ENCODE measurements around the gene KLRG1. TPM values are rescaled to one million over a fixed set of nuclear protein-coding genes. Genes with fewer than 3 reads are reported as not detected.

KLRG1 gene
- total RNA-seq, 1 experiment from 2014 or later: 2.1 TPM

DNA sequence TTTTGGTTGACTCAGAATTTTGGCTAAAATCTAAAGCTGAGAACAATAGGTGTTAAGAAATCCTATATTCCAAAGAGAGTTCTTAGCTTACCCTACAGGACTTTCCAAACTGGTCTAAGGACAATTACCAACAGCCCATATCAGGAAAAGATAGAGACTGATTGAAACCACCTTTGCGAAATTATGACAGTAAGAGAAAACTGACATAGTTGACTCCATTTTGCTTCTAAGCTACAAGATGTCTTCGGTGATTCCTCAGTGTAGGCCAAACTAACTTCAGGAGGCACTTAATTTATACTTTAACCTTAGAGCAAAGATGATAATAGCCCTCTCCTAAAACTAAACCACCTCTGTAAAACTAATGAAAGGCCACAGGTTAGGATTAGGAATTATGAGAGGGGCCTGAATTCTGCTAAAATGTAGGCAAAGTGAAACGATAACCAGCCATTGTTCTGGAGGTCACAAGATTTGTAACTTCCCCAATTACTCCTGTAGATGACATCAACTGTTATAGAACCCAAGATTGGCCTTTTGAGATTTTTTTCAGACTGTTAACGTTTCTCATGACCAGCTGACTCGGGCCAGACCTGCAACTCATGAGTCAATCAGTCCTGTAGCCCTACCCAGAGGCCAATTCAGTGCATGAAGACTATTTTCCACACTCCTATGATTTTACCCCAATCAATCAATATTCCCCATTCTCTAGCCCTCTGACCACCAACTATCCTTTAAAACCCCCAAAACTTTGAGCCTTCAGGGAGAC is 43.0 kb downstream of the KLRG1 start:
- Histone ChIP-seq H2BK12ac (ENCODE audit: insufficient read length, low read depth, low read length) (no peak overlapping the region), H2BK15ac (ENCODE audit: low read depth, low read length) (no peak overlapping the region), H3K23ac (ENCODE audit: insufficient read length, low read depth, low read length) (no peak overlapping the region), H3K27ac (ENCODE audit: insufficient read length, low read depth, low read length) (no peak overlapping the region), H4K8ac (replicated peaks; ENCODE audit: insufficient read length, low read depth, low read length) (no peak overlapping the region), H4K20me1 (ENCODE audit: control insufficient read depth, insufficient read depth, insufficient read length) (no peaks in the 10 kb centered on the region), H3K14ac (ENCODE audit: insufficient read depth, low read length) (no peak overlapping the region), H4K91ac (ENCODE audit: insufficient read length, low read depth, low read length) (no peak overlapping the region), H3K4me1 (ENCODE audit: insufficient read depth, low read length) (no peaks in the 10 kb centered on the region), H3T11ph (ENCODE audit: low read length) (no peak overlapping the region), H3K56ac (ENCODE audit: insufficient read length, low read depth, low read length) (no peak overlapping the region), H3K4ac (ENCODE audit: low read depth, low read length) (no peak overlapping the region), H3K9me3 (ENCODE audit: control insufficient read depth, low read depth, low read length) (no peaks in the 10 kb centered on the region), H2BK5ac (ENCODE audit: insufficient read length, low read length) (no peak overlapping the region), H2AFZ (ENCODE audit: low read length) (no peak overlapping the region), H3K27me3 (ENCODE audit: insufficient read depth, low read length) (no peaks in the 10 kb centered on the region), H4K5ac (ENCODE audit: insufficient read length, low read depth, low read length) (no peak overlapping the region), H2AK5ac (ENCODE audit: insufficient read length, low read length) (no peak overlapping the region), H3K4me2 (ENCODE audit: insufficient read depth, insufficient read length, low read length) (no peak overlapping the region), H3K79me1 (ENCODE audit: insufficient read depth, low read depth, low read length, poor library complexity, severe bottlenecking) (no peaks in the 10 kb centered on the region), H3K23me2 (ENCODE audit: insufficient read length, low read depth, low read length, poor library complexity, severe bottlenecking) (no peaks in the 10 kb centered on the region), H3K18ac (ENCODE audit: insufficient read length, low read depth, low read length) (no peak overlapping the region), H3K79me2 (ENCODE audit: insufficient read depth, low read length) (no peaks in the 10 kb centered on the region), H2BK120ac (ENCODE audit: low read depth, low read length, poor library complexity, severe bottlenecking) (no peak overlapping the region), H3K9ac (ENCODE audit: extremely low read depth, insufficient read length, low read length) (no peak overlapping the region), H2BK20ac (ENCODE audit: low read depth, low read length, poor library complexity, severe bottlenecking) (no peak overlapping the region)
- Mint-ChIP-seq H3K27me3 (ENCODE audit: low read depth) (no peaks in the 10 kb centered on the region), H3K36me3 (ENCODE audit: insufficient read depth in 1 of 3, low read depth in 3 of 3) (peaks cover 2 to 8% (median 3%) of the 10 kb centered on the region in 3 experiments; a peak in 4 of 7 replicates), H3K9me3 (peaks cover 3% of the 10 kb centered on the region in 2 experiments; a peak in 2 of 5 replicates), H3K27ac (no peak overlapping the region; a peak in 1 of 7 replicates), H3K4me3 (no peak overlapping the region), H3K4me1 (peaks cover 5 to 12% of the 10 kb centered on the region in 2 experiments)
- TF ChIP-seq, protein P1, sequence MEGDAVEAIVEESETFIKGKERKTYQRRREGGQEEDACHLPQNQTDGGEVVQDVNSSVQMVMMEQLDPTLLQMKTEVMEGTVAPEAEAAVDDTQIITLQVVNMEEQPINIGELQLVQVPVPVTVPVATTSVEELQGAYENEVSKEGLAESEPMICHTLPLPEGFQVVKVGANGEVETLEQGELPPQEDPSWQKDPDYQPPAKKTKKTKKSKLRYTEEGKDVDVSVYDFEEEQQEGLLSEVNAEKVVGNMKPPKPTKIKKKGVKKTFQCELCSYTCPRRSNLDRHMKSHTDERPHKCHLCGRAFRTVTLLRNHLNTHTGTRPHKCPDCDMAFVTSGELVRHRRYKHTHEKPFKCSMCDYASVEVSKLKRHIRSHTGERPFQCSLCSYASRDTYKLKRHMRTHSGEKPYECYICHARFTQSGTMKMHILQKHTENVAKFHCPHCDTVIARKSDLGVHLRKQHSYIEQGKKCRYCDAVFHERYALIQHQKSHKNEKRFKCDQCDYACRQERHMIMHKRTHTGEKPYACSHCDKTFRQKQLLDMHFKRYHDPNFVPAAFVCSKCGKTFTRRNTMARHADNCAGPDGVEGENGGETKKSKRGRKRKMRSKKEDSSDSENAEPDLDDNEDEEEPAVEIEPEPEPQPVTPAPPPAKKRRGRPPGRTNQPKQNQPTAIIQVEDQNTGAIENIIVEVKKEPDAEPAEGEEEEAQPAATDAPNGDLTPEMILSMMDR (conservative IDR thresholded peaks at IDR 0.05): no peak
- DNase-seq: no peak
- WGBS (ENCODE audit: extremely low coverage, insufficient read length, low lambda C conversion rate): no CpG with 5 or more reads among the region's 5 CpGs
